Erythroblast (primary cell): ENCODE results near the gene GABRB1.
"Not testable (repeated sequence)": the region's sequence is repeated elsewhere in the genome, so short reads cannot be mapped to it uniquely, and the experiment has no call there.

Experiments
- DNase-seq, 2 experiments: peaks; one replicate each; lab custom pipeline; 2025; lab: John Stamatoyannopoulos, UW
- GATA1 ChIP-seq: IDR thresholded peaks from 2 replicates; pipeline ENCODE4 v1.6.1; 2011; ENCODE audit warnings: low read depth, mild to moderate bottlenecking, control low read depth, low read length, moderate library complexity
- POLR2A ChIP-seq: IDR thresholded peaks from 2 replicates; pipeline ENCODE4 v1.6.1; 2011; ENCODE audit warnings: mild to moderate bottlenecking, low read length

GABRB1 gene

GRCh38 chr4:47359891-47360290, 328.5 kb downstream of the GABRB1 start:
- DNase-seq: no peak
- no peak for TF ChIP-seq POLR2A
- no peak for TF ChIP-seq GATA1

- TF ChIP-seq GATA1: no peak
- no peak for TF ChIP-seq POLR2A
- no peak for DNase-seq
Measured at GRCh38 chr4:47367761-47368160, 336.4 kb downstream of the GABRB1 start.

- DNase-seq: no peak
- no peak for TF ChIP-seq GATA1
- no peak for TF ChIP-seq POLR2A
Measured at GRCh38 chr4:47368211-47368610, 336.8 kb downstream of the GABRB1 start.

- no peak for DNase-seq
- TF ChIP-seq POLR2A (no peak), GATA1 (no peak)
Measured at GRCh38 chr4:47372561-47372960, 341.2 kb downstream of the GABRB1 start.

- no peak for DNase-seq
- TF ChIP-seq GATA1 (no peak), POLR2A (no peak)
Measured at GRCh38 chr4:47373174-47373573, 341.8 kb downstream of the GABRB1 start.

GRCh38 chr4:47373709-47374108, 342.3 kb downstream of the GABRB1 start:
- no peak for DNase-seq
- TF ChIP-seq GATA1 (no peak), POLR2A (no peak)

GRCh38 chr4:47374477-47374876, 343.1 kb downstream of the GABRB1 start:
- no peak for DNase-seq
- TF ChIP-seq POLR2A (no peak), GATA1 (no peak)

- DNase-seq: not testable (repeated sequence)
Measured at GRCh38 chr4:47378021-47378530, 346.7 kb downstream of the GABRB1 start.

- TF ChIP-seq POLR2A: no peak
- no peak for TF ChIP-seq GATA1
- DNase-seq: no peak
Measured at GRCh38 chr4:47381172-47381571, 349.8 kb downstream of the GABRB1 start.

GRCh38 chr4:47382846-47383360, 351.5 kb downstream of the GABRB1 start:
- TF ChIP-seq POLR2A (no peak), GATA1 (no peak)
- DNase-seq: no peak

- no peak for TF ChIP-seq POLR2A
- no peak for TF ChIP-seq GATA1
- peak; percentile 17 to 50 for DNase-seq
Measured at GRCh38 chr4:47383829-47384427, 352.6 kb downstream of the GABRB1 start.

- TF ChIP-seq POLR2A: no peak
- no peak for TF ChIP-seq GATA1
- DNase-seq: no peak
Measured at GRCh38 chr4:47386146-47386545, 354.8 kb downstream of the GABRB1 start.

- no peak for DNase-seq
- TF ChIP-seq GATA1 (no peak), POLR2A (no peak)
Measured at GRCh38 chr4:47386561-47387235, 355.3 kb downstream of the GABRB1 start.

- no peak for TF ChIP-seq GATA1
- TF ChIP-seq POLR2A: no peak
- no peak for DNase-seq
Measured at GRCh38 chr4:47390428-47391125, 359.2 kb downstream of the GABRB1 start.
